Lung (tissue), 12 donors: ENCODE data around the gene ATP7B. TPM values are rescaled to one million over a fixed set of nuclear protein-coding genes. Genes with fewer than 3 reads are reported as not detected.
"Not testable (repeated sequence)": the region's sequence is repeated elsewhere in the genome, so short reads cannot be mapped to it uniquely, and the experiment has no call there.

ENCODE experiments used
- ATAC-seq: fragments of 200-7000 bp; cut with Tn5 transposase; one replicate; pipeline ENCODE4 v1.9.1; 2020; ENCODE audit warnings: moderate number of reproducible peaks; ENCODE audit not compliant: insufficient read depth, low FRiP score
- DNase-seq, 3 donors: peaks; one replicate each; pipeline ENCODE4 v3.0.0-alpha.2; 2013 to 2017
- H3K27ac ChIP-seq, 2 donors: one replicate each; pipeline ENCODE4 v1.5.1; 2013; ENCODE audit warnings: mild to moderate bottlenecking in 2 of 2, moderate library complexity in 2 of 2, control low read depth in 1 of 2, inconsistent platforms in 1 of 2, low read depth in 1 of 2, low read length in 1 of 2
- H3K27me3 ChIP-seq, 3 donors: one replicate each; pipeline ENCODE4 v1.5.1; 2013; ENCODE audit warnings: low read length in 2 of 3; ENCODE audit not compliant: control insufficient read depth in 3 of 3, insufficient read depth in 3 of 3
- H3K36me3 ChIP-seq, 4 donors: one replicate each; pipeline ENCODE4 v1.5.1; 2013; ENCODE audit warnings: low read length in 4 of 4, mild to moderate bottlenecking in 1 of 4, moderate library complexity in 1 of 4; ENCODE audit not compliant: control insufficient read depth in 4 of 4, insufficient read depth in 4 of 4
- H3K4me1 ChIP-seq, 5 donors: one replicate each; pipeline ENCODE4 v1.5.1; 2013; ENCODE audit warnings: low read length in 5 of 5, mild to moderate bottlenecking in 2 of 5, moderate library complexity in 1 of 5; ENCODE audit not compliant: control insufficient read depth in 5 of 5, insufficient read depth in 5 of 5
- H3K4me3 ChIP-seq: one replicate; pipeline ENCODE4 v1.5.1; 2013; ENCODE audit warnings: mild to moderate bottlenecking, control low read depth, moderate library complexity
- H3K9ac ChIP-seq, 2 donors: one replicate each; pipeline ENCODE4 v1.5.1; 2013; ENCODE audit warnings: low read length in 2 of 2, control low read depth in 1 of 2; ENCODE audit not compliant: insufficient read depth in 1 of 2
- H3K9me3 ChIP-seq, 4 donors: one replicate each; pipeline ENCODE4 v1.5.1; 2013; ENCODE audit warnings: low read length in 3 of 4, mild to moderate bottlenecking in 1 of 4, moderate library complexity in 1 of 4; ENCODE audit not compliant: control insufficient read depth in 4 of 4, insufficient read depth in 3 of 4
- CTCF ChIP-seq: IDR thresholded peaks from 2 replicates; pipeline ENCODE4 v1.5.1; 2012; ENCODE audit warnings: mild to moderate bottlenecking; ENCODE audit errors: control extremely low read depth, extremely low read depth
- WGBS, 2 donors: extraction: QIAGEN DNeasy Blood & Tissue Kit; methylation state at CpG; one replicate each; pipeline ENCODE4 v1.1.7; 2013; 5-methylcytosine and 5-hydroxymethylcytosine counted together
- polyA plus RNA-seq, 2 donors: library from polyadenylated mRNA; stranded (reverse); fragments of 200-250 nt; gene quantifications; one replicate each; pipeline ENCODE4 v1.2.1, GENCODE V29; 2013
- total RNA-seq, 2 donors: library from RNA; depleted of rRNA in 1 of 2; stranded (reverse); fragments of >200 nt in 1 of 2; gene quantifications; one replicate each; pipeline ENCODE4 v1.2.1, GENCODE V29; 2014 to 2021
- donor health status: control.
- donor health status: control.
- donor health status: Bipolar disorder and iron deficiency.
- donor health status: healthy.
- donor health status: DM: yes; HTN: yes; CAD: no.

Gene ATP7B
- total and polyA plus RNA-seq, 4 donors, result 1.4 to 10.2 (median 4.4) TPM

- TF ChIP-seq CTCF, result no peak
- Histone ChIP-seq H3K27ac (no peak overlapping the region), H3K27me3 (no peaks in the 10 kb centered on the region), H3K36me3 (peaks cover 0 to 5% (median 2%) of the 10 kb centered on the region in 4 donors), H3K9ac (no peak overlapping the region), H3K4me1 (peaks cover 0 to 3% (median 0%) of the 10 kb centered on the region in 5 donors), H3K9me3 (no peaks in the 10 kb centered on the region), H3K4me3 (no peak overlapping the region)
- no peak for DNase-seq
- no peak for ATAC-seq
- 79 to 88% methylated on average over 5 of the region's 5 CpGs for WGBS, 2 donors
Observed at GRCh38 chr13:52034616-52035226, 23.5 kb upstream of the ATP7B start.

- WGBS, 2 donors, result 86 to 93% methylated on average over 2 of the region's 2 CpGs
Observed at GRCh38 chr13:52033039-52033438, 21.8 kb upstream of the ATP7B start.

GRCh38 chr13:52030401-52030800 lies 19.2 kb upstream of the ATP7B start:
- not testable (repeated sequence) for H3K4me3 ChIP-seq, H3K9me3 ChIP-seq, H3K4me1 ChIP-seq, H3K9ac ChIP-seq, ATAC-seq, H3K27ac ChIP-seq, DNase-seq, H3K27me3 ChIP-seq
- WGBS, 2 donors, result 97 to 98% methylated on average over 3 to 6 of the region's 6 CpGs
- peaks cover 12 to 39% (median 22%) of the 10 kb centered on the region in 4 donors for H3K36me3 ChIP-seq

More at GRCh38 chr13:52033039-52033438, 21.8 kb upstream of the ATP7B start:
- Histone ChIP-seq H3K36me3 (peaks cover 5 to 18% (median 16%) of the 10 kb centered on the region in 4 donors), H3K27ac (no peak overlapping the region), H3K4me1 (peaks cover 0 to 3% (median 0%) of the 10 kb centered on the region in 5 donors), H3K4me3 (no peak overlapping the region), H3K9me3 (no peaks in the 10 kb centered on the region), H3K9ac (no peak overlapping the region), H3K27me3 (no peaks in the 10 kb centered on the region)
- no peak for DNase-seq
- no peak for ATAC-seq
- TF ChIP-seq CTCF, result no peak

- Histone ChIP-seq H3K36me3 (peaks cover 12 to 47% (median 26%) of the 10 kb centered on the region in 4 donors), H3K27ac (no peak overlapping the region), H3K4me3 (no peak overlapping the region), H3K4me1 (peaks cover 0 to 8% (median 0%) of the 10 kb centered on the region in 5 donors), H3K9me3 (peaks cover 0 to 5% (median 0%) of the 10 kb centered on the region in 4 donors), H3K9ac (no peak overlapping the region), H3K27me3 (no peaks in the 10 kb centered on the region)
- TF ChIP-seq CTCF, result no peak
- DNase-seq (no peak), ATAC-seq (no peak)
- 85 to 97% methylated on average over 4 of the region's 4 CpGs for WGBS, 2 donors
Observed at GRCh38 chr13:52029569-52029968, 18.3 kb upstream of the ATP7B start.
